ENCODE results near the gene FGD1.

Gene FGD1

DNA sequence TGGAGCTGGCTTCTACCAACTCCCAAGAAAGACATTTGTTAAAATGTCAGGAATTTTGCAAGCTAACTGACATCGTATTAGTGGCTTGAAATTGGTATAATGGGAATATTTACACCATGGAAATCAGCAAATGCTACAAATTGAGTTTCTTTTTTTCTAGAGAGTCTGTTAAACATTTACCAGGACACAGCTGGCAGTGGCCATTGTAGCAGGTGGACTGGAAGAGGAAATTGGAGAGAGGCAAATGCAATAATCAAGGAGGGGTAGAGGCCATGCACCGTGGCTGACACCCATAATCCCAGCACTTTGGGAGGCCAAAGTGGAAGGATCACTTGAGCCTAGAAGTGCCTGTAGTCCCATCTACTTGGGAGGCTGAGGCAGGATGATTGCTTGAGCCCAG, 88.8 kb downstream of the FGD1 start:
- no peak for DNase-seq (ENCODE audit: low read depth in 2 of 2)

DNA sequence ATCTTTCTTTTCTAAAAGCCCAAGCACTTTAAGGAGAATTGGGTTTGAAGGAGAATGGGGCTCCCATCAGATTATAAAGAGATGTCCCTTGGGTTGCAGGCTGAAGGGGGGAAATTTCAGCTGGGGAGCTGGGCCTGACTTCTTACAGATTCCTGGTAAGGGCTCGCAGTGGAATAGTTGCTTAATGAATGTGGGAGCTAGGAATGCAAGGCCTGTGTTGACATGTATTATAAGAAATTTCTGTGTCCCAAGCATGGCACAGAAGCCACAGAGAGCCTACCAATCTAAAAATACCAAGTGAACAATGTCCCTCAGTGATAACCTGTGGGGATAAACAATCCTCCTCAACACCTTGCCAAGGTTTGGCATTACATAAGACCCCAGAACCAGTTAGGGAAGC, 98.9 kb downstream of the FGD1 start:
- DNase-seq (ENCODE audit: low read depth in 2 of 2), result no peak
